ENCODE measurements around the gene COL24A1. TPM values are rescaled to one million over a fixed set of nuclear protein-coding genes. Genes with fewer than 3 reads are reported as not detected.

The COL24A1 gene
- total and polyA plus RNA-seq, 4 donors, result 0.33 to 16.7 (median 0.67) TPM

GRCh38 chr1:85689775-85690404 lies 466.7 kb downstream of the COL24A1 start:
- H3K9ac ChIP-seq (ENCODE audit: insufficient read depth in 1 of 2, low read length in 2 of 2), result no peak overlapping the region
- H3K4me3 ChIP-seq, result no peak overlapping the region
- H3K36me3 ChIP-seq (ENCODE audit: control insufficient read depth in 4 of 4, insufficient read depth in 4 of 4, low read length in 4 of 4), result peaks cover 0 to 8% (median 4%) of the 10 kb centered on the region in 4 donors
- DNase-seq (no peak), ATAC-seq (ENCODE audit: insufficient read depth, low FRiP score) (no peak)
- H3K9me3 ChIP-seq (ENCODE audit: control insufficient read depth in 4 of 4, insufficient read depth in 3 of 4, low read length in 3 of 4), result no peaks in the 10 kb centered on the region
- peaks cover 0 to 3% (median 0%) of the 10 kb centered on the region in 5 donors for H3K4me1 ChIP-seq (ENCODE audit: control insufficient read depth in 5 of 5, insufficient read depth in 5 of 5, low read length in 5 of 5)
- H3K27me3 ChIP-seq (ENCODE audit: control insufficient read depth in 3 of 3, insufficient read depth in 3 of 3, low read length in 2 of 3), result no peaks in the 10 kb centered on the region
- no peak overlapping the region for H3K27ac ChIP-seq (ENCODE audit: low read depth in 1 of 2, low read length in 1 of 2)
- no peak for TF ChIP-seq CTCF (IDR thresholded peaks at IDR 0.05; ENCODE audit: control extremely low read depth, extremely low read depth)
- WGBS, 2 donors, result 95 to 97% methylated on average over 4 of the region's 4 CpGs

GRCh38 chr1:85683292-85684025 lies 473.1 kb downstream of the COL24A1 start:
- DNase-seq (no peak), ATAC-seq (ENCODE audit: insufficient read depth, low FRiP score) (no peak)
- Histone ChIP-seq H3K36me3 (ENCODE audit: control insufficient read depth in 4 of 4, insufficient read depth in 4 of 4, low read length in 4 of 4) (peaks cover 1 to 4% (median 2%) of the 10 kb centered on the region in 4 donors), H3K9ac (ENCODE audit: insufficient read depth in 1 of 2, low read length in 2 of 2) (no peak overlapping the region), H3K9me3 (ENCODE audit: control insufficient read depth in 4 of 4, insufficient read depth in 3 of 4, low read length in 3 of 4) (no peaks in the 10 kb centered on the region), H3K4me3 (no peak overlapping the region), H3K27ac (ENCODE audit: low read depth in 1 of 2, low read length in 1 of 2) (no peak overlapping the region), H3K4me1 (ENCODE audit: control insufficient read depth in 5 of 5, insufficient read depth in 5 of 5, low read length in 5 of 5) (no peaks in the 10 kb centered on the region), H3K27me3 (ENCODE audit: control insufficient read depth in 3 of 3, insufficient read depth in 3 of 3, low read length in 2 of 3) (no peaks in the 10 kb centered on the region)
- no peak for TF ChIP-seq CTCF (IDR thresholded peaks at IDR 0.05; ENCODE audit: control extremely low read depth, extremely low read depth)
- WGBS, 2 donors, result 95 to 97% methylated on average over 9 of the region's 9 CpGs

- no peaks in the 10 kb centered on the region for H3K9me3 ChIP-seq (ENCODE audit: control insufficient read depth in 4 of 4, insufficient read depth in 3 of 4, low read length in 3 of 4)
- peaks cover 0 to 18% (median 7%) of the 10 kb centered on the region in 4 donors for H3K36me3 ChIP-seq (ENCODE audit: control insufficient read depth in 4 of 4, insufficient read depth in 4 of 4, low read length in 4 of 4)
- DNase-seq (peak; percentile 35 to 70 (median 66)), ATAC-seq (ENCODE audit: insufficient read depth, low FRiP score) (no peak)
- no peak overlapping the region for H3K27ac ChIP-seq (ENCODE audit: low read depth in 1 of 2, low read length in 1 of 2)
- H3K9ac ChIP-seq (ENCODE audit: insufficient read depth in 1 of 2, low read length in 2 of 2), result no peak overlapping the region
- no peaks in the 10 kb centered on the region for H3K27me3 ChIP-seq (ENCODE audit: control insufficient read depth in 3 of 3, insufficient read depth in 3 of 3, low read length in 2 of 3)
- no peak overlapping the region for H3K4me3 ChIP-seq
- 58 to 86% methylated on average over 2 of the region's 2 CpGs for whole genome bisulfite sequencing, 2 donors
- TF ChIP-seq CTCF (IDR thresholded peaks at IDR 0.05; ENCODE audit: control extremely low read depth, extremely low read depth), result no peak
- H3K4me1 ChIP-seq (ENCODE audit: control insufficient read depth in 5 of 5, insufficient read depth in 5 of 5, low read length in 5 of 5), result no peaks in the 10 kb centered on the region
Measured at GRCh38 chr1:85681087-85681486, 475.5 kb downstream of the COL24A1 start.

Small RNA genes within 50 kb of the gene (small RNA-seq; reads per million reads assigned to genes)
- gene RNA5SP51 (ENCODE audit: low replicate concordance), result not detected

Other genes starting within 250 kb of the COL24A1 start
- gene ODF2L, start 239.6 kb upstream of the COL24A1 start, total RNA-seq, result 100 to 1,000 TPM in 1 of 2 donors, 10 to 100 TPM in 1; 60.9 to 127 TPM
- 10 to 100 TPM; 16.5 to 81.9 TPM for gene ODF2L, start 239.6 kb upstream of the COL24A1 start, polyA plus RNA-seq

Data from lung (tissue), 13 donors.